Measurements from ENCODE around the gene MRFAP1L1. TPM values are rescaled to one million over a fixed set of nuclear protein-coding genes. Genes with fewer than 3 reads are reported as not detected.

The MRFAP1L1 gene
- total RNA-seq, 1 donor from 2014 or later: 43.0 TPM

GRCh38 chr4:6696611-6697010 lies 13.1 kb downstream of the MRFAP1L1 start:
- Mint-ChIP-seq H3K9me3 (ENCODE audit: unreplicated experiment) (no peaks in the 10 kb centered on the region), H3K36me3 (ENCODE audit: low read depth, unreplicated experiment) (no peaks in the 10 kb centered on the region), H3K27ac (ENCODE audit: unreplicated experiment) (no peak overlapping the region), H3K4me3 (ENCODE audit: unreplicated experiment) (no peak overlapping the region), H3K4me1 (ENCODE audit: unreplicated experiment) (peaks cover 21% of the 10 kb centered on the region), H3K27me3 (ENCODE audit: unreplicated experiment) (peaks cover 2% of the 10 kb centered on the region)
- no peak for DNase-seq (ENCODE audit: low spot score)
- no peak for TF ChIP-seq CTCF (IDR thresholded peaks at IDR 0.05; ENCODE audit: unreplicated experiment)

- peaks cover 3% of the 10 kb centered on the region for H3K27me3 Mint-ChIP-seq (ENCODE audit: unreplicated experiment)
- DNase-seq (ENCODE audit: low spot score): no peak
- no peaks in the 10 kb centered on the region for H3K9me3 Mint-ChIP-seq (ENCODE audit: unreplicated experiment)
- no peak overlapping the region for H3K27ac Mint-ChIP-seq (ENCODE audit: unreplicated experiment)
- no peak overlapping the region for H3K4me3 Mint-ChIP-seq (ENCODE audit: unreplicated experiment)
- H3K4me1 Mint-ChIP-seq (ENCODE audit: unreplicated experiment): peaks cover 21% of the 10 kb centered on the region
- no peak for TF ChIP-seq CTCF (IDR thresholded peaks at IDR 0.05; ENCODE audit: unreplicated experiment)
- H3K36me3 Mint-ChIP-seq (ENCODE audit: low read depth, unreplicated experiment): no peaks in the 10 kb centered on the region
Observed at GRCh38 chr4:6695660-6696610, 13.7 kb downstream of the MRFAP1L1 start.

- no peak for TF ChIP-seq CTCF (IDR thresholded peaks at IDR 0.05; ENCODE audit: unreplicated experiment)
- Mint-ChIP-seq H3K27ac (ENCODE audit: unreplicated experiment) (peak overlapping the region; percentile 68), H3K27me3 (ENCODE audit: unreplicated experiment) (peaks cover 3% of the 10 kb centered on the region), H3K4me3 (ENCODE audit: unreplicated experiment) (no peak overlapping the region), H3K4me1 (ENCODE audit: unreplicated experiment) (peaks cover 17% of the 10 kb centered on the region), H3K9me3 (ENCODE audit: unreplicated experiment) (no peaks in the 10 kb centered on the region), H3K36me3 (ENCODE audit: low read depth, unreplicated experiment) (no peaks in the 10 kb centered on the region)
- DNase-seq (ENCODE audit: low spot score): no peak
Observed at GRCh38 chr4:6694177-6694901, 15.3 kb downstream of the MRFAP1L1 start.

GRCh38 chr4:6693231-6694176 lies 16.2 kb downstream of the MRFAP1L1 start, which contains the start of gene S100P:
Gene S100P, plus strand, starts transcription at chr4:6693878. Its CDS starts 55 bp downstream, at chr4:6693933.
- peaks cover 13% of the 10 kb centered on the region for H3K4me1 Mint-ChIP-seq (ENCODE audit: unreplicated experiment)
- H3K4me3 Mint-ChIP-seq (ENCODE audit: unreplicated experiment): no peak within 1 kb of the TSS
- H3K9me3 Mint-ChIP-seq (ENCODE audit: unreplicated experiment): no peaks in the 10 kb centered on the region
- no peak for TF ChIP-seq CTCF (IDR thresholded peaks at IDR 0.05; ENCODE audit: unreplicated experiment)
- no peaks in the 10 kb centered on the region for H3K36me3 Mint-ChIP-seq (ENCODE audit: low read depth, unreplicated experiment)
- H3K27ac Mint-ChIP-seq (ENCODE audit: unreplicated experiment): peak within 1 kb of the TSS; percentile 68
- H3K27me3 Mint-ChIP-seq (ENCODE audit: unreplicated experiment): peaks cover 4% of the 10 kb centered on the region
- no peak for DNase-seq (ENCODE audit: low spot score)
